Central memory CD8-positive, alpha-beta T cell (primary cell): ENCODE data around the gene TGM6.
"Not testable (repeated sequence)": the region's sequence is repeated elsewhere in the genome, so short reads cannot be mapped to it uniquely, and the experiment has no call there.

Experiments used
- ATAC-seq: fragments of 150-1000 bp; cut with Tn5 transposase; replicated peaks from 2 replicates; pipeline ENCODE4 v1.10.0; 2022; ENCODE audit warnings: mild to moderate bottlenecking, moderate FRiP score, moderate number of reproducible peaks; ENCODE audit not compliant: poor library complexity, severe bottlenecking; ENCODE audit errors: extremely low read depth
- DNase-seq, 2 donors: peaks; one replicate each; pipeline ENCODE4 v3.0.0; 2021; ENCODE audit warnings: low spot score in 2 of 2
- H3K27ac Mint-ChIP-seq: one replicate; pipeline ENCODE4 v1.8.0; 2022; ENCODE audit warnings: low read depth, mild to moderate bottlenecking, moderate library complexity, mixed read lengths
- H3K27me3 Mint-ChIP-seq: one replicate; pipeline ENCODE4 v1.8.0; 2022; ENCODE audit warnings: mixed read lengths
- H3K36me3 Mint-ChIP-seq: one replicate; pipeline ENCODE4 v1.8.0; 2022; ENCODE audit warnings: mild to moderate bottlenecking, moderate library complexity, mixed read lengths; ENCODE audit not compliant: insufficient read depth
- H3K4me1 Mint-ChIP-seq: one replicate; pipeline ENCODE4 v1.8.0; 2022; ENCODE audit warnings: mixed read lengths
- H3K4me3 Mint-ChIP-seq: one replicate; pipeline ENCODE4 v1.8.0; 2022; ENCODE audit warnings: mild to moderate bottlenecking, moderate library complexity, mixed read lengths
- H3K9me3 Mint-ChIP-seq: one replicate; pipeline ENCODE4 v1.8.0; 2022; ENCODE audit warnings: mixed read lengths

The TGM6 gene

DNA sequence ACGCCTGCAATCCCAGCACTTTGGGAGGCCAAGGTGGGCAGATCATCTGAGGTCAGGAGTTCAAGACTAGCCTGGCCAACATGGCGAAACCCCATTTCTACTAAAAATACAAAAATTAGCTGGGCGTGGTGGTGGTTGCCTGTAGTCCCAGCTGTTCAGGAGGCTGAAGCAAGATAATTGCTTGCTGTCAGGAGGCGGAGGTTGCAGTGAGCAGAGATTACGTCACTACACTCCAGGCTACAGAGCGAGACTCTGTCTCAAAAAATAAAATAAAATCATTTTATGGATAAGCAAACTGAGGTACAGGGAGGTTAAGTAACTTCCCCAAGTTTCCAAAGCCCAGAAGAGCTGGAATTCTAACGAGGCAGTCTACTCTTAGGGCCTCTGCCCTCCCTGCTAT is 26.7 kb downstream of the TGM6 start:
- not testable (repeated sequence) for H3K36me3 Mint-ChIP-seq, H3K4me1 Mint-ChIP-seq, ATAC-seq, H3K4me3 Mint-ChIP-seq, DNase-seq, H3K27ac Mint-ChIP-seq, H3K9me3 Mint-ChIP-seq
- H3K27me3 Mint-ChIP-seq: peaks cover 67% of the 10 kb centered on the region

DNA sequence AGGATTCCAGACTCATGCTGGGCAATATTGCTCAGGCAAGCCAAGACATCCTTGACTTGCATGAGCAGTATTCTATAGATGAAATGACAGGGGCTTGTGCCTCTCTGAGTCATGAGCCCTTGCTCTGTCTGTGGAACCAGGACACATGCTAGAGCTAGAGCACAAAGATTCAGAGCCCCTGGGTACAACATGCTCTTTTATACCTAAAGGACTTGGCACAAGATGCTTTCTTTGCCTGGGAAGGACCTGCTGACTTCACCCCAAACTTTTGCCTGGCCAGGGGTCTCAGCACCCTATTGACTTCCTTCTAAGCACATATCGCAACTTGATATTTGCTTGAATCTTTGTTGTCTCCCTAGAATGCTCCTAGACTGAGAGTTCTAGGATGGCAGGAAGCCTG is 27.4 kb downstream of the TGM6 start:
- Mint-ChIP-seq H3K4me3 (no peak overlapping the region), H3K9me3 (no peaks in the 10 kb centered on the region), H3K36me3 (no peaks in the 10 kb centered on the region), H3K27ac (no peak overlapping the region), H3K4me1 (no peaks in the 10 kb centered on the region), H3K27me3 (peaks cover 74% of the 10 kb centered on the region)
- DNase-seq (no peak), ATAC-seq (no peak)

DNA sequence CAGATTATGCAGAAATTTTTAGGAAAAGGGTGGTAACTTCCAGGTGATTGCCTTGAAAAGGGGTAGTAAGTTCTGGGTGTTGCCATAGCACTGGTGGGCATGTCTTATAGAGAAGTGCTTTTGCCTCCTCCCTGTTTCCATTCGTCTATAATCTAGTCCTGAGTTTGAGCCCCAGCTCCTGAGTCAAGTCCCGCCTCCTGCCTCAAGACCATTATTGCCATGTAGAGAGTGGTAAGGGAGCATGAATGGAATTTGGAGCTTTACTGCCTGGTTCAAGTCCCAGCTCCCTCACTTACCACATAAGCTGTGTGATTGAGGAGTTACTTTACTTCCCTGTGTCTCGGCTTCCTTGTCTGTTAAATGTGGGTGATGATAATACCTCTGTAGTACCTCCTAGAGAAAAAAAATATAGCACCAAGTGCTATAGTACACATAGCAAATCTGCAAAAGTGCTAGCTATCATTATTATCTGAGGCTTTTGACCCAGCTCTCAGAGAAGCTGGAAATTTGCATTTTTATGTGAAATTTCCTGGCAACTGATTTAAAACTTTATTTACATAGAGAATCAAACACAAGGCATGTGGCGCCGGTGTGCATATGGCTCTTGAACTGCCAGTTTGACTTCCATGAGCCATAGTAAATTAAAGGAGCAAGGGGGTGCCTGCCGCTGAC is 36.0 kb downstream of the TGM6 start:
- no peak for DNase-seq
- ATAC-seq: no peak
- H3K9me3 Mint-ChIP-seq: no peaks in the 10 kb centered on the region
- no peaks in the 10 kb centered on the region for H3K4me1 Mint-ChIP-seq
- H3K36me3 Mint-ChIP-seq: no peaks in the 10 kb centered on the region
- H3K4me3 Mint-ChIP-seq: no peak overlapping the region
- peaks cover 31% of the 10 kb centered on the region for H3K27me3 Mint-ChIP-seq
- H3K27ac Mint-ChIP-seq: no peak overlapping the region

DNA sequence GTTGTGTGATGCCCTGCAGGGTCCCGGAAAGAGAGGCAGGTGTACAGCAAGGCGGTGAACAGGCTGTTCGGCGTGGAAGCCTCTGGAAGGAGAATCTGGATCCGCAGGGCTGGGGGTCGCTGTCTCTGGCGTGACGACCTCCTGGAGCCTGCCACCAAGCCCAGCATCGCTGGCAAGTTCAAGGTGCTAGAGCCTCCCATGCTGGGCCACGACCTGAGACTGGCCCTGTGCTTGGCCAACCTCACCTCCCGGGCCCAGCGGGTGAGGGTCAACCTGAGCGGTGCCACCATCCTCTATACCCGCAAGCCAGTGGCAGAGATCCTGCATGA is 36.5 kb downstream of the TGM6 start:
- H3K27me3 Mint-ChIP-seq: peaks cover 31% of the 10 kb centered on the region
- no peaks in the 10 kb centered on the region for H3K4me1 Mint-ChIP-seq

DNA sequence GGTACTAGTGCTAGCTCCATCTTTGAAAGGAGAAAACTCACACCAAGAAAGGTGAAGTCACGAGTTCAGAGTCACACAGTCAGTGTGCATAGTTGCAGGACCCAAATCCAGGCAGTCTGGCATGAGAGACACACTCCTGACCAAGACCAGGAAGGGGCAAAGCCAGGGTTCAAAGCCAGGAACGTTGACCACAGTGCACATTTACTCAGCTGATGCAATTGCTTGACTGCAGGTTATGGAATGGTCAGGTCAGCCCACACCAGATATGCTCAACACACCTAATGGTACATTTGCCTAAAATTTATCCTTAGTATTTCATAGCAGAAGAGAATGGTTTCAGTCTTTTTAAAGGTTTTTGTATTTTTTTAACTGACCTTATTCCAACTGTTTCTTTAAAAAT is 37.7 kb downstream of the TGM6 start:
- no peak for DNase-seq
- H3K4me1 Mint-ChIP-seq: no peaks in the 10 kb centered on the region
- no peak overlapping the region for H3K27ac Mint-ChIP-seq
- ATAC-seq: no peak
- no peaks in the 10 kb centered on the region for H3K9me3 Mint-ChIP-seq
- peaks cover 25% of the 10 kb centered on the region for H3K27me3 Mint-ChIP-seq
- H3K4me3 Mint-ChIP-seq: no peak overlapping the region
- H3K36me3 Mint-ChIP-seq: no peaks in the 10 kb centered on the region

More for the DNA sequence above, 36.5 kb downstream of the TGM6 start:
- DNase-seq (no peak), ATAC-seq (no peak)
- H3K4me3 Mint-ChIP-seq: no peak overlapping the region
- H3K9me3 Mint-ChIP-seq: no peaks in the 10 kb centered on the region
- no peaks in the 10 kb centered on the region for H3K36me3 Mint-ChIP-seq
- no peak overlapping the region for H3K27ac Mint-ChIP-seq

DNA sequence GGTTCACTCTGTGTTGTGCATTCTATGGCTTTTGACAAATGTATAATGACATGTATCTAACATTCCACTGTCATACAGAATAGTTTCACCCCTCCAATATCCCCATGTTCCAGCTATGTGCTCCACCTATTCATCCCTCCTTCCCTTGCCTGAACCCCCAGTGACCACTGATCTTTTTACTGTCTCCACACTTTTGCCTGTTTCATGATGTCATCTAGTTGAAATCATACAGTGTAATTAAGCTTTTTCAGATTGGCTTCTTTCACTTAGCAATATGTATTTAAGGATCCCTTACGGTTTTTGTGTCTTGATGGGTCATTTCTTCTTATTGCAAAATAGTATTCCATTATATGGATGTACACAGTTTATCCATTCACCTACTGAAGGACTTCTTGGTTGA is 39.8 kb downstream of the TGM6 start:
- H3K4me1 Mint-ChIP-seq: no peaks in the 10 kb centered on the region
- H3K27me3 Mint-ChIP-seq: peaks cover 14% of the 10 kb centered on the region
- DNase-seq: no peak
- no peaks in the 10 kb centered on the region for H3K36me3 Mint-ChIP-seq
- no peaks in the 10 kb centered on the region for H3K9me3 Mint-ChIP-seq
- ATAC-seq: no peak
- H3K4me3 Mint-ChIP-seq: no peak overlapping the region
- H3K27ac Mint-ChIP-seq: no peak overlapping the region

DNA sequence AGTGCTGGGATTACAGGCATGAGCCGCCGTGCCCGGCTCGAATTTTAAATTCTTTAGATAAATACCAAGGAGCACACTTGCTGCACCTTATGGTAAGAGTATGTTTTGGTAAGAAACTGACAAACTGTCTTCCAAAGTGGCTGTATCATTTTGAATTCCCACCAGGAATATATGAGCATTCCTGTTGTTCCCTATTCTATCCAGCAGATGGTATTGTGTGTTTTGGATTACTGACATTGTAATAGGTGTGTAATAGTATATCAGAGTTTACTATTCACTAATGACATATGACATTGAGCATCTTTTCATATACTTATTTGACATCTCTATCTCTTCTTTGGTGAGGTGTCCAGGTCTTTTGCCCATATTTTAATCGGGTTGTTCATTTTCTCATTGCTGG is 40.5 kb downstream of the TGM6 start:
- DNase-seq (no peak), ATAC-seq (no peak)
- H3K27me3 Mint-ChIP-seq: peaks cover 10% of the 10 kb centered on the region
- H3K4me3 Mint-ChIP-seq: no peak overlapping the region
- H3K36me3 Mint-ChIP-seq: no peaks in the 10 kb centered on the region
- H3K9me3 Mint-ChIP-seq: no peaks in the 10 kb centered on the region
- no peaks in the 10 kb centered on the region for H3K4me1 Mint-ChIP-seq
- no peak overlapping the region for H3K27ac Mint-ChIP-seq

DNA sequence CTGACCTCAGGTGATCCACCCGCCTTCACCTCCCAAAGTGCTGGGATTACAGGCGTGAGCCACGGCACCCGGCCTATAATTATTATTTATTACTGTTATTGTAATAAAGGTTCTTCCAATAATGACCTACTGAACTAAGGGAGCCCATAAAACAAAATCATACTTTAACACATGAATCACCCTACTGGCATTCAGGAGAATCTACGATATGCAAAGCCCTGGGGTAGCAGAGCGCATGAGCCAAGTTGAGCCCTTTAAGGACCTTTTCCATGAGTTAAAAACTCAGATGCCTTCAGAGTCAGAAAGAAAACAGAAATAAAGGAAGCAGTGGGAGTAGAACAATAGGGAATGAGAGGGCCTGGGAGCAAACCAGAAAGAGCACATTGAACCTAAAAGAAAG is 48.4 kb downstream of the TGM6 start:
- no peak overlapping the region for H3K27ac Mint-ChIP-seq
- H3K9me3 Mint-ChIP-seq: no peaks in the 10 kb centered on the region
- ATAC-seq (no peak), DNase-seq (no peak)
- H3K27me3 Mint-ChIP-seq: peaks cover 27% of the 10 kb centered on the region
- no peaks in the 10 kb centered on the region for H3K4me1 Mint-ChIP-seq
- no peak overlapping the region for H3K4me3 Mint-ChIP-seq
- H3K36me3 Mint-ChIP-seq: no peaks in the 10 kb centered on the region

DNA sequence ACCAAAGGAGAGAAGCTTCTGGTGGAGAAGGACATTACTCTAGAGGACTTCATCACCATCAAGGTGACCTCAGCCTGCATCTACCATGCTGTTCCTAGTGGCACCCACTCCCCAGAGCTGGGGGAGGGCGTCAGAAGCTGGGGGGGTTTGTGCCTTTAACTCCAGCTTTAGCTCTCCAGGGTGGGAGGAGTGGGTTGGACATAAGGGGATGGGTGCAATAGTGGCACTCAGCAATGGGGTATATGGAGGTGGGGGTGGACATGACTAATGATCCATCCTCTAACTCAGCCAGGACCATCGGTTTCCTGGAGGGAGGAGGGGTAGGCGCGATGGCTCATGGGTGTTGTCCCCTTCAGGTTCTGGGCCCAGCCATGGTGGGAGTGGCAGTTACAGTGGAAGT is 49.8 kb downstream of the TGM6 start:
- H3K4me3 Mint-ChIP-seq: no peak overlapping the region
- H3K9me3 Mint-ChIP-seq: no peaks in the 10 kb centered on the region
- DNase-seq: no peak
- no peak overlapping the region for H3K27ac Mint-ChIP-seq
- H3K27me3 Mint-ChIP-seq: peaks cover 27% of the 10 kb centered on the region
- H3K4me1 Mint-ChIP-seq: no peaks in the 10 kb centered on the region
- no peaks in the 10 kb centered on the region for H3K36me3 Mint-ChIP-seq
- ATAC-seq: no peak

DNA sequence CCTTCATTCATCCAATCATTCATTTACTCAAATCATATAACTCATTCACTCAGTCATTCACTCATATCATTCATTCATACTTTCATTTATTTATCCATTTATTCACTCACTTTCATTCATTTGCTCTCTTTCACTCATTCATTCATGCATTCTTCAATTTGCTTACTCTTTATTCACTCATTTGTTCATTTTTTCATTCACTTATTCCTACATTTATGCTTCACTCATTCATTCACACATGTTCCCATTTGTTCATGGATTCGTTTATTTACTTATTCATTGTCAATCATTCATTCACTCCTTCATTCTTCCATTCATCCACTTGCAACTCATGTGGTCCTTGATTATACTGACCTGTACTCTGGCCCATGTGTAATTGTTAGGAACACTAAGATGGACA is 50.5 kb downstream of the TGM6 start:
- no peaks in the 10 kb centered on the region for H3K4me1 Mint-ChIP-seq
- DNase-seq (no peak), ATAC-seq (no peak)
- H3K4me3 Mint-ChIP-seq: no peak overlapping the region
- H3K27ac Mint-ChIP-seq: no peak overlapping the region
- H3K9me3 Mint-ChIP-seq: no peaks in the 10 kb centered on the region
- no peaks in the 10 kb centered on the region for H3K36me3 Mint-ChIP-seq
- H3K27me3 Mint-ChIP-seq: peaks cover 27% of the 10 kb centered on the region

DNA sequence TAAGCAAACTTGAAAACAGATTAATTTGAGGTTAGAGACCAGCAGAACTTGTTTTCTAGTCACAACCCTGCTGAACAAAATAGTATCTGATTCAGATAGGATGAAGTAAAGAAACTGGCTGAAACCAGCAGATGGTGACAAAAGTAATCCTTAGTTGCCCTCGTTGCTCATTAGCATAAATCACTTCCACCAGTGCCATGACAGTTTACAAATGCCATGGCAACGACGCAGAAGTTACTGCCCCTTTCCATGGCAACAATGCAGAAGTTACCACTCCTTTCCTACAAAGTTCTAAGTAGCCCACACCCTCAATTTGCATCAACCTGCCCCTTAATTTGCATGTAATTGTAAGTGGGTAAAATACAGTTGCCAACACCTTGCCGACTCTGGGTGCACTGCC is 66.1 kb downstream of the TGM6 start:
- no peaks in the 10 kb centered on the region for H3K9me3 Mint-ChIP-seq
- H3K27me3 Mint-ChIP-seq: no peaks in the 10 kb centered on the region
- peaks cover 2% of the 10 kb centered on the region for H3K36me3 Mint-ChIP-seq
- H3K27ac Mint-ChIP-seq: no peak overlapping the region
- H3K4me3 Mint-ChIP-seq: no peak overlapping the region
- DNase-seq (no peak), ATAC-seq (no peak)
- H3K4me1 Mint-ChIP-seq: peaks cover 20% of the 10 kb centered on the region

DNA sequence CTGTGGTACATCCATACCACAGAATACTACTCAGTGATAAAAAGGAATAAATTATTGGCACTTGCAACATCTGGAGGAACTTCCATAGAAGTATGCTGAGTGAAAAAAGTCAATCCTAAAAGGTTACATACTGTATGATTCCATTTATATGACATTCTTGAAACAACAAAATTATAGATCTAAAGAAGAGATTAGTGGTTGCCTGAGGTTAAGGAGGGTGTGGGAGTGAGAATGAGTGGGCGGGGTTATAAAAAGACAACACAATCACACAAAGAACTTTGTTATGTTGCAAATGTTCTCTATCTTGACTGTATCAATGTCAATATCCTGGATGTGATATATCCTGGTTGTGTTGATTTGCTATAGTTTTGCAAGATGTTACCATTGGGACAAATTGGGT is 68.7 kb downstream of the TGM6 start:
- DNase-seq (no peak), ATAC-seq (peak; percentile 52)
- Mint-ChIP-seq H3K27ac (no peak overlapping the region), H3K27me3 (no peaks in the 10 kb centered on the region), H3K36me3 (peaks cover 2% of the 10 kb centered on the region), H3K4me1 (peaks cover 20% of the 10 kb centered on the region), H3K4me3 (no peak overlapping the region), H3K9me3 (no peaks in the 10 kb centered on the region)

DNA sequence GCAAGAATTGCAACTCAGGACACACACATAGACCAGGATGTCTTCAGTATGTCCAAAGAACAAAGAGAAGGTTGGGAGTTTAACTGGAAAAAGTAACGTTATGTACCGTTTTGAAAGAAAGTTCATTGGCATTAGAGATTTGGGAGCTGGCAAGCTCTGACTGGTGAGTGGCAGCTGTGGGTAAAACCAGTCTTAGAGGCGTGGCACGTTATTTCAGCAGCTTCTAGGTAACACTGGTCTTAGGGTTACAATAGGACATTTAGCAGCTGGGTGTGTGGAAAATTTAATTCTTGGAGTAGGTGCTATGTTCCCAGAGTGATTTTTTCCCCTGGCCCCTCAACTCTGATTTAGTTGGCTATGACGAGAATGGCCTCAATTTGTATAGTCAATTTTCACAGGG is 70.7 kb downstream of the TGM6 start:
- H3K4me3 Mint-ChIP-seq: no peak overlapping the region
- ATAC-seq (no peak), DNase-seq (no peak)
- H3K9me3 Mint-ChIP-seq: no peaks in the 10 kb centered on the region
- H3K4me1 Mint-ChIP-seq: peaks cover 20% of the 10 kb centered on the region
- H3K27ac Mint-ChIP-seq: no peak overlapping the region
- H3K36me3 Mint-ChIP-seq: peaks cover 2% of the 10 kb centered on the region
- no peaks in the 10 kb centered on the region for H3K27me3 Mint-ChIP-seq
